Measurements from ENCODE around the gene HTR1A. TPM values are rescaled to one million over a fixed set of nuclear protein-coding genes. Genes with fewer than 3 reads are reported as not detected.

The HTR1A gene
- polyA plus RNA-seq, 4 donors, result not detected

DNA sequence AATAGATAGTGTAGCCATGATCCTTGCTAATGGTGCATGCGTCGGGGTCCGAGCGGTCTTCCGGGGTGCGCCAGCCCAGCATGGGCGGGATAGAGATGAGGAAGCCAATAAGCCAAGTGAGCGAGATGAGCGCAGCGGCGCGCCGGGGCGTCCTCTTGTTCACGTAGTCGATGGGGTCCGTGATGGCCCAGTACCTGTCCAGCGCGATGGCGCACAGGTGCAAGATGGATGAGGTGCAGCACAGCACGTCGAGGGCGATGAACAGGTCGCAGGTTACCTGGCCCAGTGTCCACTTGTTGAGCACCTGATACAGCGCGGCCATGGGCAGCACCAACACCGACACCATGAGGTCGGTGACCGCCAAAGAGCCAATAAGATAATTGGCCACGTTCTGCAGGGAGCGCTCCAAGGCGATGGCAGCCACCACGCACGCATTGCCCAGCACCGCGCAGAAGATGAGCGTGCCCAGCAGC, 1.1 kb downstream of the HTR1A start:
- Histone ChIP-seq H3K27ac (ENCODE audit: low read depth in 1 of 3, low read length in 2 of 3) (no peak overlapping the region), H3K9me3 (ENCODE audit: control insufficient read depth in 2 of 2, insufficient read depth in 1 of 2, low read depth in 1 of 2, low read length in 1 of 2) (peaks cover 0 to 2% of the 10 kb centered on the region in 2 donors), H3K36me3 (ENCODE audit: control insufficient read depth in 3 of 3, insufficient read depth in 2 of 3, low read depth in 1 of 3, low read length in 3 of 3) (no peaks in the 10 kb centered on the region), H3K4me3 (ENCODE audit: low read depth in 1 of 3, low read length in 3 of 3) (no peak overlapping the region), H3K4me1 (ENCODE audit: control insufficient read depth in 3 of 3, insufficient read depth in 2 of 3, low read depth in 1 of 3, low read length in 2 of 3) (no peaks in the 10 kb centered on the region), H3K27me3 (ENCODE audit: control insufficient read depth in 3 of 3, insufficient read depth in 3 of 3, low read length in 3 of 3) (peaks cover 0 to 43% (median 23%) of the 10 kb centered on the region in 3 donors)
- 13 to 41% (median 30%) methylated on average over 37 of the region's 37 CpGs for WGBS, 3 donors
- FAIRE-seq, result no peak
- no peak for DNase-seq

- Histone ChIP-seq H3K9me3 (ENCODE audit: control insufficient read depth in 2 of 2, insufficient read depth in 1 of 2, low read depth in 1 of 2, low read length in 1 of 2) (peaks cover 0 to 2% of the 10 kb centered on the region in 2 donors), H3K27ac (ENCODE audit: low read depth in 1 of 3, low read length in 2 of 3) (no peak overlapping the region), H3K36me3 (ENCODE audit: control insufficient read depth in 3 of 3, insufficient read depth in 2 of 3, low read depth in 1 of 3, low read length in 3 of 3) (no peaks in the 10 kb centered on the region), H3K27me3 (ENCODE audit: control insufficient read depth in 3 of 3, insufficient read depth in 3 of 3, low read length in 3 of 3) (peaks cover 0 to 43% (median 23%) of the 10 kb centered on the region in 3 donors), H3K4me3 (ENCODE audit: low read depth in 1 of 3, low read length in 3 of 3) (no peak overlapping the region), H3K4me1 (ENCODE audit: control insufficient read depth in 3 of 3, insufficient read depth in 2 of 3, low read depth in 1 of 3, low read length in 2 of 3) (no peaks in the 10 kb centered on the region)
- WGBS, 3 donors, result 15 to 42% (median 30%) methylated on average over 22 to 27 of the region's 27 CpGs
- DNase-seq (no peak), FAIRE-seq (no peak)
These were observed 1.6 kb downstream of the HTR1A start for GRCh38 chr5:63960646-63961045.

DNA sequence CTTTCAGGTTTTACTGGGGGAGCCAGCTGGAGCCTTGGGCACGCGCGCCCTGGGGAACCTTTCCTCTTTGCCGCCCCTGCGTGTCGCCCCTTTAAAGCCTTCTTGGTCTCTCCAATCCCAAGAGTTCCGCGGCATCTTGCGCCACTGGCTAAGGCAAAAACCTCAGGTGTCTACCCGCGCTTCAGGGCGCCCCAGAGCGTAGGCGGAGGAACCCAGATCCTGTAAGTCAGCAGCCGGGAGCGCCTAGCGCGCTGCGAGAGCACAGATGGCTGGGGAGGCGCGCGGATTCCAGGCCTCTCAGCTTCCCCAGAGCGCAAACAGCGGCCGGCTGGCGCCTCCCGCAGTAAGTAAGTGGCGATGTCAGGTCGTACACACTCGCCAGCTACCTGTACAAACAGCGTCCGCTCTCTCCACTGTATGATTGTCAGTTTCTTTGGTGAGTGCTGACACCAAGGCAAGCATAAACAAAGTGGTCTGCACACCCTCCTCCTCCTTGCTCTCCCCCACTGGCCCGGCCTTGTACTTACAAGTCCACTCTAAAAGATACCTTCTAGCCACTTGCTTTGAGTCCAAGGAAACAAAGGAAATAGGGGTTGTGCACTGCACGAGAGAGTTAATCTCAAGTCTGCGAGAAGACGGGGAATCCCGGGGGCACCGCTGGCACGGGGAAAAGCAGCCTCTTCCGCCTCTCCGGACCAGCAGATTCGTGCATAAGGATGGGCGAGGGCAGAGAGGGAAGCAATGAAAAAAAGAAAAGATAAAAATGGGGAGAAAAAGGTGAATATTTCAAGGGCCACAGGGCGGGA, 2.9 kb downstream of the HTR1A start:
- 4 to 17% (median 15%) methylated on average over 42 to 44 of the region's 44 CpGs for WGBS, 3 donors
- H3K9me3 ChIP-seq (ENCODE audit: control insufficient read depth in 2 of 2, insufficient read depth in 1 of 2, low read depth in 1 of 2, low read length in 1 of 2), result peaks cover 0 to 2% of the 10 kb centered on the region in 2 donors
- H3K27ac ChIP-seq (ENCODE audit: low read depth in 1 of 3, low read length in 2 of 3), result no peak overlapping the region
- FAIRE-seq (no peak), DNase-seq (peak in 1 of 2 donors; percentile 22)
- H3K27me3 ChIP-seq (ENCODE audit: control insufficient read depth in 3 of 3, insufficient read depth in 3 of 3, low read length in 3 of 3), result peaks cover 0 to 43% (median 23%) of the 10 kb centered on the region in 3 donors
- no peak overlapping the region for H3K4me3 ChIP-seq (ENCODE audit: low read depth in 1 of 3, low read length in 3 of 3)
- H3K4me1 ChIP-seq (ENCODE audit: control insufficient read depth in 3 of 3, insufficient read depth in 2 of 3, low read depth in 1 of 3, low read length in 2 of 3), result no peaks in the 10 kb centered on the region
- H3K36me3 ChIP-seq (ENCODE audit: control insufficient read depth in 3 of 3, insufficient read depth in 2 of 3, low read depth in 1 of 3, low read length in 3 of 3), result no peaks in the 10 kb centered on the region

GRCh38 chr5:63958654-63959053, 3.6 kb downstream of the HTR1A start:
- Histone ChIP-seq H3K4me1 (ENCODE audit: control insufficient read depth in 3 of 3, insufficient read depth in 2 of 3, low read depth in 1 of 3, low read length in 2 of 3) (no peaks in the 10 kb centered on the region), H3K36me3 (ENCODE audit: control insufficient read depth in 3 of 3, insufficient read depth in 2 of 3, low read depth in 1 of 3, low read length in 3 of 3) (no peaks in the 10 kb centered on the region), H3K27me3 (ENCODE audit: control insufficient read depth in 3 of 3, insufficient read depth in 3 of 3, low read length in 3 of 3) (peaks cover 0 to 43% (median 23%) of the 10 kb centered on the region in 3 donors), H3K4me3 (ENCODE audit: low read depth in 1 of 3, low read length in 3 of 3) (no peak overlapping the region), H3K27ac (ENCODE audit: low read depth in 1 of 3, low read length in 2 of 3) (no peak overlapping the region), H3K9me3 (ENCODE audit: control insufficient read depth in 2 of 2, insufficient read depth in 1 of 2, low read depth in 1 of 2, low read length in 1 of 2) (peaks cover 0 to 2% of the 10 kb centered on the region in 2 donors)
- WGBS, 3 donors, result 18 to 32% (median 29%) methylated on average over 3 of the region's 3 CpGs
- no peak for DNase-seq
- no peak for FAIRE-seq

DNA sequence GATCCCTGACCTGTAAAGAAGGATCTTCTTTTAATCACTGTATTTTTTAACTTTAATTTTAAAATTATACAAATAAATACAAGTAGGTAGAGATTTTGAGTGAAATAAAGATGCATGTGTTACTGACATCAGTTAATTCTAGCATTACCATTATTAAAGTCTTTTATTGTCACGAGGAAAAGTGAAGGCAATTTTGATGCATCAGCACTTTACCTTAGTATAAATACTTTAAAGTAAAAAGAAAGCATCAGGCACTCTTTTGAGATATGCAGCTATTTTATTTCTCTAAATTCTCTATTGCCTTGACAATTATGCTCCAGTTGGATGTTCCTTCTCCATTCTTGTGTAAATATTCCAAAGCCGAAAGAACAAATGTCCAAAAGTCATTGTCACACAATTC, 4.6 kb downstream of the HTR1A start:
- no peak overlapping the region for H3K4me3 ChIP-seq (ENCODE audit: low read depth in 1 of 3, low read length in 3 of 3)
- H3K27ac ChIP-seq (ENCODE audit: low read depth in 1 of 3, low read length in 2 of 3), result no peak overlapping the region
- no peaks in the 10 kb centered on the region for H3K36me3 ChIP-seq (ENCODE audit: control insufficient read depth in 3 of 3, insufficient read depth in 2 of 3, low read depth in 1 of 3, low read length in 3 of 3)
- H3K9me3 ChIP-seq (ENCODE audit: control insufficient read depth in 2 of 2, insufficient read depth in 1 of 2, low read depth in 1 of 2, low read length in 1 of 2), result peaks cover 0 to 2% of the 10 kb centered on the region in 2 donors
- H3K27me3 ChIP-seq (ENCODE audit: control insufficient read depth in 3 of 3, insufficient read depth in 3 of 3, low read length in 3 of 3), result peaks cover 0 to 41% (median 23%) of the 10 kb centered on the region in 3 donors
- FAIRE-seq, result no peak
- 74 to 80% (median 78%) methylated on average over 2 of the region's 2 CpGs for WGBS, 3 donors
- DNase-seq, result no peak
- no peaks in the 10 kb centered on the region for H3K4me1 ChIP-seq (ENCODE audit: control insufficient read depth in 3 of 3, insufficient read depth in 2 of 3, low read depth in 1 of 3, low read length in 2 of 3)

GRCh38 chr5:63953217-63953616, 9.0 kb downstream of the HTR1A start:
- 91 to 96% (median 93%) methylated on average over 3 of the region's 3 CpGs for WGBS, 3 donors
- Histone ChIP-seq H3K9me3 (ENCODE audit: control insufficient read depth in 2 of 2, insufficient read depth in 1 of 2, low read depth in 1 of 2, low read length in 1 of 2) (no peaks in the 10 kb centered on the region), H3K27ac (ENCODE audit: low read depth in 1 of 3, low read length in 2 of 3) (no peak overlapping the region), H3K4me1 (ENCODE audit: control insufficient read depth in 3 of 3, insufficient read depth in 2 of 3, low read depth in 1 of 3, low read length in 2 of 3) (no peaks in the 10 kb centered on the region), H3K4me3 (ENCODE audit: low read depth in 1 of 3, low read length in 3 of 3) (no peak overlapping the region), H3K36me3 (ENCODE audit: control insufficient read depth in 3 of 3, insufficient read depth in 2 of 3, low read depth in 1 of 3, low read length in 3 of 3) (no peaks in the 10 kb centered on the region), H3K27me3 (ENCODE audit: control insufficient read depth in 3 of 3, insufficient read depth in 3 of 3, low read length in 3 of 3) (no peaks in the 10 kb centered on the region)
- FAIRE-seq, result no peak
- no peak for DNase-seq

DNA sequence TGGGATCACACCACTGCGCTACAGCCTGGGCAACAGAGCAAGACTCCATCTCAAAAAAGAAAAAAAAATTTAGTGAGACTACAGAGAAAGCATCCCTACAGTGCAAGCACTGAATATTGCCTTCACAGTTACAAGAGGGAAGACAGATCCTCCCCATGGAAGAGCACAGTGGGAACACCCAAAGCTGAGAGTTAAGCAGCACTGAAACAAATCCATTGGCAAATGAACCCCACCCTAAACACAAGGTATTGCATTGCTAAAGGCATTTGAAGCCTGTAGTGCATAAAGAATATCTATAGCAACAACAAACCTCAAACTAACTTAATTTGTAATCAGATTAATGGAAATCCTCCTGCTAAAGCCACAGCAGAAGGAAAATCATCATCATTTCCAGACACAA, 27.1 kb downstream of the HTR1A start:
- H3K36me3 ChIP-seq (ENCODE audit: control insufficient read depth in 3 of 3, insufficient read depth in 2 of 3, low read depth in 1 of 3, low read length in 3 of 3), result no peaks in the 10 kb centered on the region
- no peaks in the 10 kb centered on the region for H3K9me3 ChIP-seq (ENCODE audit: control insufficient read depth in 2 of 2, insufficient read depth in 1 of 2, low read depth in 1 of 2, low read length in 1 of 2)
- DNase-seq (no peak), FAIRE-seq (no peak)
- H3K4me3 ChIP-seq (ENCODE audit: low read depth in 1 of 3, low read length in 3 of 3), result no peak overlapping the region
- WGBS, 3 donors, result 93 to 100% (median 94%) methylated on average over 1 of the region's 1 CpG
- H3K27me3 ChIP-seq (ENCODE audit: control insufficient read depth in 3 of 3, insufficient read depth in 3 of 3, low read length in 3 of 3), result no peaks in the 10 kb centered on the region
- H3K4me1 ChIP-seq (ENCODE audit: control insufficient read depth in 3 of 3, insufficient read depth in 2 of 3, low read depth in 1 of 3, low read length in 2 of 3), result no peaks in the 10 kb centered on the region
- H3K27ac ChIP-seq (ENCODE audit: low read depth in 1 of 3, low read length in 2 of 3), result no peak overlapping the region

- FAIRE-seq, result no peak
- Histone ChIP-seq H3K27ac (ENCODE audit: low read depth in 1 of 3, low read length in 2 of 3) (no peak overlapping the region), H3K4me1 (ENCODE audit: control insufficient read depth in 3 of 3, insufficient read depth in 2 of 3, low read depth in 1 of 3, low read length in 2 of 3) (no peaks in the 10 kb centered on the region), H3K27me3 (ENCODE audit: control insufficient read depth in 3 of 3, insufficient read depth in 3 of 3, low read length in 3 of 3) (no peaks in the 10 kb centered on the region), H3K36me3 (ENCODE audit: control insufficient read depth in 3 of 3, insufficient read depth in 2 of 3, low read depth in 1 of 3, low read length in 3 of 3) (no peaks in the 10 kb centered on the region), H3K9me3 (ENCODE audit: control insufficient read depth in 2 of 2, insufficient read depth in 1 of 2, low read depth in 1 of 2, low read length in 1 of 2) (no peaks in the 10 kb centered on the region), H3K4me3 (ENCODE audit: low read depth in 1 of 3, low read length in 3 of 3) (no peak overlapping the region)
- no peak for DNase-seq
- 73 to 77% (median 77%) methylated on average over 1 of the region's 1 CpG for WGBS, 3 donors
These were observed 30.4 kb downstream of the HTR1A start for GRCh38 chr5:63931836-63932235.

All from small intestine (tissue), 7 donors.